BJ (cell line): Measurements from ENCODE around the gene ASH1L. TPM values are rescaled to one million over a fixed set of nuclear protein-coding genes. Genes with fewer than 3 reads are reported as not detected.
"Not testable (repeated sequence)": the region's sequence is repeated elsewhere in the genome, so short reads cannot be mapped to it uniquely, and the experiment has no call there.

Experiments used
- CTCF ChIA-PET: fragments of 350-600 bp; formaldehyde crosslinking; extraction: SDS; loops from one replicate; lab custom pipeline; 2021; ENCODE audit warnings: antibody characterized with exemption, inconsistent platforms; lab: Yijun Ruan, JAX
- POLR2A ChIA-PET: fragments of 300-600 bp; sonication (Branson Sonifier 250); formaldehyde crosslinking; extraction: SDS; loops from one replicate; lab custom pipeline; 2021; ENCODE audit warnings: antibody characterized with exemption; lab: Charles Lee
- DNase-seq: peaks from one replicate; pipeline ENCODE4 v3.0.0-alpha.2; 2011; ENCODE audit warnings: low read depth
- H3K27me3 ChIP-seq: 2 replicates; pipeline ENCODE4 v1.6.0; 2011; ENCODE audit warnings: low read length; ENCODE audit not compliant: control insufficient read depth, insufficient read depth
- H3K36me3 ChIP-seq: 2 replicates; pipeline ENCODE4 v1.5.1; 2011; ENCODE audit warnings: low read length; ENCODE audit not compliant: control insufficient read depth, insufficient read depth
- H3K4me3 ChIP-seq: 2 replicates; pipeline ENCODE4 v1.5.1; 2011; ENCODE audit warnings: low read depth, mild to moderate bottlenecking, control low read depth, low read length
- CTCF ChIP-seq: IDR thresholded peaks from 2 replicates; pipeline ENCODE4 v1.5.1; 2011; ENCODE audit warnings: low read depth, mild to moderate bottlenecking, control low read depth, inconsistent platforms, low read length, moderate library complexity; ENCODE audit not compliant: insufficient read depth
- polyA plus RNA-seq: library from polyadenylated mRNA; depleted of rRNA; stranded (reverse); fragments of >200 nt; gene quantifications from 2 replicates; pipeline ENCODE4 v1.2.3, GENCODE V29; 2011

ASH1L gene
- polyA plus RNA-seq, 1 experiment: 20.9 TPM

- Histone ChIP-seq H3K27me3 (no peaks in the 10 kb centered on the region), H3K36me3 (peaks cover 25% of the 10 kb centered on the region), H3K4me3 (no peak overlapping the region)
- ChIA-PET POLR2A (no interaction called here), CTCF (interaction anchor here (1.2 to 1.7 kb wide), 3 partner anchors 10 to 84 kb away, joined by 3 to 8 read pairs (median 3); no protein-coding TSS in a partner anchor)
- TF ChIP-seq CTCF: no peak
- DNase-seq: no peak
Observed at GRCh38 chr1:155334962-155335361, 227.6 kb downstream of the ASH1L start.

DNA sequence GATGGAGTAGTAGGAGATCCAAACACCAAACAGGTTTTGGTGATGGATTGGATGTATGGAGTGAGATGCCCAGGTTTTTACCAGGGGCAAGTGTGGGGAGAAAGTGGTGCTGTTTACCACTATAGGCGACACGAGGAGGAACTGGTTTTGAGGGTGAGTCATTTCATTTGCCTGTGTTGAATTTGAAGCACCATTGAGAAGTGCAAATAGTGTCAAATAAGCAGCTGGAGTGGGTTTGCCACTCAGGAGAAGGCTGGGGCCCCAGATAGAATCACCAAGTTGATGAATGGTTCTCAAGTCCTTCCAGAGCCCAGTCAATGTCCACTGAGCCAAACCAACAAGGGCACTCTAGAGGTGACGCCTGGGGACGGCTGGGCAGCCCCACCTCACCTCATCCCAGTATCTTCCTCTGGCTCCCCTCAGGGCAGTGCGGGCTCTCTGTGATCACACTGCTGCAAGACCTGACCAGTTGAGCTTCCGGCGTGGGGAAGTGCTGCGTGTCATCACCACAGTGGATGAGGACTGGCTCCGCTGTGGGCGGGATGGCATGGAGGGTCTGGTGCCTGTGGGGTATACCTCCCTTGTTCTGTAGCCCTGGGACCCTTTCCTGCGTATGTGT is 232.5 kb downstream of the ASH1L start:
- POLR2A ChIA-PET: no interaction called here
- TF ChIP-seq CTCF: no peak
- CTCF ChIA-PET: no interaction called here
- no peak for DNase-seq
- H3K27me3 ChIP-seq: no peaks in the 10 kb centered on the region
- peaks cover 16% of the 10 kb centered on the region for H3K36me3 ChIP-seq
- H3K4me3 ChIP-seq: no peak overlapping the region

- H3K36me3 ChIP-seq: peaks cover 14% of the 10 kb centered on the region
- POLR2A ChIA-PET, H3K27me3 ChIP-seq, H3K4me3 ChIP-seq, DNase-seq: not testable (repeated sequence)
- CTCF ChIA-PET: interaction anchor here (1.0 to 3.6 kb wide), 2 partner anchors 78 to 135 kb away, joined by 3 to 26 read pairs; no protein-coding TSS in a partner anchor
Observed at GRCh38 chr1:155328856-155329255, 233.7 kb downstream of the ASH1L start.

DNA sequence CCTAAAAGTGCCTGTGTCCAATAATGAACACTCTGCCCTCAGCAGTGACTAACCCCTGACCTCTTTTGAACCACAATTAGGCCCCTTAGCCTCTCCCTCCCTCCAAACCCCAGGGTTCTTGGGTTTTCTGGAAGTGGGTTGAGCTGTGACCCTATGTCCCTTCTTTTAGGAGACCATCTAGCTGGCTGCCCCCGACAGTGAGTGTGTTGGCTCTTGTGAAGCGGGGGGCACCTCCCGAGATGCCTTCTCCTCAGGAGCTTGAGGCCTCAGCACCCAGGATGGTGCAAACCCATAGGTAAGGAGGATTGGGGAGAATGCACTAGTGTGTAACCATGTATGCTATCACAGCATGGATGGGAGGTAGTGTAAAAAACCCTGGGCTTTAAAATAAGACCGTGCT is 234.6 kb downstream of the ASH1L start:
- Histone ChIP-seq H3K27me3 (no peaks in the 10 kb centered on the region), H3K36me3 (peaks cover 14% of the 10 kb centered on the region), H3K4me3 (no peak overlapping the region)
- no peak for DNase-seq
- CTCF ChIA-PET: interaction anchor here (1.0 to 3.6 kb wide), 2 partner anchors 78 to 134 kb away, joined by 3 to 26 read pairs; no protein-coding TSS in a partner anchor
- POLR2A ChIA-PET: no interaction called here
- no peak for TF ChIP-seq CTCF

- DNase-seq: no peak
- peaks cover 14% of the 10 kb centered on the region for H3K36me3 ChIP-seq
- no peak overlapping the region for H3K4me3 ChIP-seq
- H3K27me3 ChIP-seq: no peaks in the 10 kb centered on the region
- CTCF ChIA-PET: interaction anchor here (3.6 kb wide), 1 partner anchor 76 kb away, joined by 26 read pairs; no protein-coding TSS in a partner anchor
- TF ChIP-seq CTCF: no peak
- POLR2A ChIA-PET: no interaction called here
Observed at GRCh38 chr1:155326631-155327037, 236.0 kb downstream of the ASH1L start.
